ENCODE measurements around the gene GLOD4.

DNA sequence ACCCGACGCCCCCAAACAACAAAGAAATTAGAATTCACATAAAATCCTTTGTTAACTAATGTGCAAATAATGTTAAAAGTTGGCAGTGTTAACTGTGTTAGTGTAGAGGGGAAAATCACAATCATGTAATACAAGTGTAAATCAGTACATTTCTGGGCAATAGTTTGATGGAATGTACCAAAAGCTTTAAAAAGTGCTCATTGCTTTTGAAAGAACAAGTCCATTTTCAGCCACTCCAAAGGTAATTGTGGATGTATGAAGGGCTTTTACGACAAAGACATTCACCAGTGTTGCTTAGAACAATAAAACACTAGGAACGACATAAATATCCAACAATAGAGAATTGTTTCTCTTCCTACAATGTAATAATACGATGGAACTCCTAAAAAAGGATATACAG, 9.1 kb downstream of the GLOD4 start:
- TF ChIP-seq CTCF (conservative IDR thresholded peaks at IDR 0.05 in 1 of 2, IDR thresholded peaks at IDR 0.05 in 1 of 2; ENCODE audit: extremely low read depth in 1 of 2, insufficient read depth in 1 of 2, low read depth in 1 of 2, low read length in 2 of 2) (no peak), EZH2 (IDR thresholded peaks at IDR 0.05; ENCODE audit: borderline replicate concordance, low read length) (no peak)
